HG03469 (cell line): ENCODE measurements around the gene PXN.

Source experiments
- ATAC-seq: cut with Tn5 transposase; IDR thresholded peaks from one replicate; pipeline ENCODE4 v1.9.1; 2021; ENCODE audit warnings: mild to moderate bottlenecking, moderate library complexity, moderate number of reproducible peaks; ENCODE audit not compliant: unreplicated experiment

The PXN gene

GRCh38 chr12:120180975-120181374, 84.6 kb downstream of the PXN start:
- no peak for ATAC-seq

GRCh38 chr12:120175537-120175936, 90.0 kb downstream of the PXN start:
- ATAC-seq: no peak

- no peak for ATAC-seq
These were observed 90.5 kb downstream of the PXN start for GRCh38 chr12:120175062-120175461.

- ATAC-seq: no peak
These were observed 93.5 kb downstream of the PXN start for GRCh38 chr12:120172053-120172452.

- no peak for ATAC-seq
These were observed 94.9 kb downstream of the PXN start for GRCh38 chr12:120170631-120171030.

GRCh38 chr12:120169946-120170345, 95.6 kb downstream of the PXN start:
- no peak for ATAC-seq

DNA sequence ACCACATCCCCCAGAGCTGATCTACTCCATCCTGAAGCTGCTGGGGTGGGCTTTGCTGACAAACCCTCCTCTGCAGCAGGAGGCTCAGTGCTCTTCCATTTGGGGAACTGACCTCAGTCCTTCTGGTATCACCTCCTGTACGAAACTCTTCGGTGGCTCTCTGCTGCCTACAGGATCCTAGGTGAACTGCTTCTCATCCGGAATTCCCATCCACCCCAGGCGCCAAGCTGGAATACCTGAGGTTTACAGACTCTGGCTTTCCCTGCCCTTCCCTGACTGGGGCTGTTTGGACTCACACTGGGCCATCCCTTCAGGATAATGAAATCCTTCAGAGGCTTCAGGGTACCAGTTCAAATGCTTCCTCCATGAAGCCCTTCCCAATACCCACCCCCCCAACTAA, 97.2 kb downstream of the PXN start:
- ATAC-seq: no peak

DNA sequence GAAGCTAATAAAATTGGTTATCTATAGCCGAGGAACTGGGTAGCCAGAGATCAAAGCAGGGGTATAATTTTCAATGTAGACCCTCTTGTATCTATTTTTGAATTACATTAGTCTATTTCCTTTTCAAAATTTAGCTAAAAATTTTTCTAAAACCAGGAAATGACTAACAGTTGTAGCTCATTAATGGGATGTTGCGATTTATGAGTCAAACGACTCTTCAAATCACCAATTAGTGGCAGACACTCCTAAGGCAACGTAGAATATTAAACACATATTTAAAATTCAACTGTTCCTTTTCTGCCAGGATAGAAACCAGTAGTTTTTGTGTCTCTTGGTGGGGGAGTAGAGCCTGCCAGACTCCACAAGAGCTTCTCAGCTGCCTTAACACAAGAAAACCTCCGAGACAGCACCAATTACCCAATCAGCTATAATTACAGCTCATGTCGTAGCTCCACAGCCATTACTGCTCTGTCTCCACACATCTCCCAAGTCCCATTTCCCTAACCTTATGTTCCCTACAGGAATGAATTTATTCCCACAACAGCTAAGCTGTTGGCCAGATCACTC, 97.9 kb downstream of the PXN start:
- ATAC-seq: no peak

GRCh38 chr12:120164293-120164692, 101.2 kb downstream of the PXN start:
- no peak for ATAC-seq

GRCh38 chr12:120162763-120163162, 102.8 kb downstream of the PXN start:
- ATAC-seq: no peak

GRCh38 chr12:120161852-120162251, 103.7 kb downstream of the PXN start:
- no peak for ATAC-seq
